Adrenal gland (tissue), 12 donors: ENCODE data around the gene MYLK4. TPM values are rescaled to one million over a fixed set of nuclear protein-coding genes. Genes with fewer than 3 reads are reported as not detected.

Source experiments
- DNase-seq, 7 donors: peaks; one replicate each; pipeline ENCODE4 v3.0.0-alpha.2; 2019 to 2020
- H3K27ac ChIP-seq, 5 donors: fragments of 200-600 bp; sonication (generic) in 4 of 5; 1 replicate in 3 of 5; 2 replicates in 2 of 5; pipeline versions ENCODE4 v1.5.1 to v1.8.0; 2016 to 2020; ENCODE audit warnings: mild to moderate bottlenecking in 1 of 5
- H3K27me3 ChIP-seq: fragments of 200-600 bp; 2 replicates; pipeline ENCODE4 v1.8.0; 2021
- H3K36me3 ChIP-seq, 2 donors: fragments of 200-600 bp; replicated peaks in 1 of 2; 1 replicate in 1 of 2; 2 replicates in 1 of 2; pipeline versions ENCODE4 v1.5.1 to v1.8.0; 2018 to 2022
- H3K4me1 ChIP-seq, 2 donors: fragments of 200-600 bp; replicated peaks in 1 of 2; 1 replicate in 1 of 2; 2 replicates in 1 of 2; pipeline versions ENCODE4 v1.5.1 to v1.8.0; 2018 to 2021
- H3K4me3 ChIP-seq, 4 donors: fragments of 200-600 bp; sonication (generic) in 3 of 4; one replicate each; pipeline ENCODE4 v1.5.1; 2016 to 2018
- H3K9me3 ChIP-seq, 3 donors: fragments of 200-600 bp; sonication (generic) in 1 of 3; replicated peaks in 1 of 3; 1 replicate in 2 of 3; 2 replicates in 1 of 3; pipeline versions ENCODE4 v1.5.1 to v1.8.0; 2016 to 2021
- CTCF ChIP-seq, 6 experiments: fragments of 450-650 bp in 4 of 6; fragments of 200-600 bp in 2 of 6; sonication (generic) in 1 of 6; IDR thresholded peaks; 1 replicate in 5 of 6; 2 replicates in 1 of 6; pipeline versions ENCODE4 v1.5.1 to v1.8.0; 2016 to 2021; ENCODE audit warnings: antibody characterized with exemption in 6 of 6, mild to moderate bottlenecking in 2 of 6, moderate library complexity in 1 of 6
- POLR2A ChIP-seq, 2 donors: fragments of 450-650 bp; IDR thresholded peaks; one replicate each; pipeline ENCODE4 v1.6.1; 2017; ENCODE audit warnings: antibody characterized with exemption in 2 of 2, mild to moderate bottlenecking in 2 of 2, moderate library complexity in 1 of 2
- WGBS, 4 donors: extraction: QIAGEN DNeasy Blood & Tissue Kit in 2 of 4; methylation state at CpG; one replicate each; pipeline versions ENCODE4 v1.1.5 to v1.1.7; 2013 to 2017; 5-methylcytosine and 5-hydroxymethylcytosine counted together
- intact Hi-C, 2 donors: fragments of 100-400 bp; cut with DNase I; formaldehyde crosslinking; loops; one replicate each; pipeline versions ENCODE4 v1.14.1 to v1.15.0; 2022 to 2023
- polyA plus RNA-seq, 3 donors: library from polyadenylated mRNA; stranded (reverse); fragments of 200-250 nt in 2 of 3; fragments of 350-450 nt in 1 of 3; fragmentation: Illumina TruSeq in 1 of 3; extraction: RNeasy Lipid Tissue Mini Kit (QIAGEN cat#74804) in 1 of 3; gene quantifications; one replicate each; pipeline ENCODE4 v1.2.3, GENCODE V29; 2013 to 2014
- total RNA-seq, 9 donors: library from RNA; depleted of rRNA in 4 of 9; stranded (reverse); fragments of >200 nt in 4 of 9; fragments of 120-200 nt in 1 of 9; fragmentation: NEBNext Ultra II Directional in 1 of 9; extraction: Animal tissue kit (Norgen Biotek cat#: 25700) in 1 of 9; gene quantifications; one replicate each; pipeline versions ENCODE4 v1.1.0 to v1.2.4, GENCODE V29; 2013 to 2023
- donor health status: healthy with polysubstance abuse.
- donor health status: Bipolar disorder and iron deficiency.
- donor health status: DM: yes; HTN: yes; CAD: no.
- donor health status: DM: no; HTN: no; CAD: no.
- donor health status: DM: no; HTN: no; CAD: no.
- donor health status: DM: yes; HTN: yes; CAD: no.

MYLK4 gene
- total and polyA plus RNA-seq, 12 donors = 0.35 to 0.90 (median 0.68) TPM

DNA sequence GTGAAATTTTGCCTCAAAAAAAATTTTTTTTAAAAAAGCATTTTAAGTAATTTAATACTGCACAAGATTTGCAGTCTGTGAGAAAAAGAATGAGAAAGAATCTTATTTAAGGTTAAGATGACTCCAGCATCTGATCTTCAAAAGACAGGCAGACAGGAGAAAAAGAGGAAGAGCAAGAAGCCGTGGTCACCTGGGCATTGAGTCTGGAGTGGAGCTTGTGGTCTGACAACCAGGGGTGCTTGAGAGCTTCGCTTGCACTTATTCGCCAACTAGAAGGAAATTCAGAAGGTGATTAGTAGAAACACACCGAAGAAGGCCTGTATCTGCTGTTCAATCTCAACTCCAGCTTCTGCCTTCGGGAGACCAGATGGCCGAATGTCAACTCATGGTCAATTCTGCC, 75.9 kb downstream of the MYLK4 start:
- intact Hi-C loops = no loop called here
- H3K4me3 ChIP-seq = no peak overlapping the region
- no peak for DNase-seq
- TF ChIP-seq POLR2A (IDR thresholded peaks at IDR 0.05) (no peak), CTCF (IDR thresholded peaks at IDR 0.05) (no peak)
- H3K36me3 ChIP-seq = no peaks in the 10 kb centered on the region
- H3K4me1 ChIP-seq = no peaks in the 10 kb centered on the region
- H3K27ac ChIP-seq = no peak overlapping the region
- WGBS, 4 donors = 82 to 93% (median 92%) methylated on average over 6 of the region's 6 CpGs
- H3K9me3 ChIP-seq = no peaks in the 10 kb centered on the region
- no peaks in the 10 kb centered on the region for H3K27me3 ChIP-seq

GRCh38 chr6:2669067-2669700, 81.5 kb downstream of the MYLK4 start:
- no peaks in the 10 kb centered on the region for H3K27me3 ChIP-seq
- no peaks in the 10 kb centered on the region for H3K36me3 ChIP-seq
- no peak overlapping the region for H3K27ac ChIP-seq
- H3K4me1 ChIP-seq = no peaks in the 10 kb centered on the region
- TF ChIP-seq CTCF (IDR thresholded peaks at IDR 0.05) (no peak), POLR2A (IDR thresholded peaks at IDR 0.05) (no peak)
- DNase-seq = no peak
- WGBS, 4 donors = 84 to 93% (median 92%) methylated on average over 10 to 12 of the region's 12 CpGs
- no peaks in the 10 kb centered on the region for H3K9me3 ChIP-seq
- intact Hi-C loops = no loop called here
- no peak overlapping the region for H3K4me3 ChIP-seq

DNA sequence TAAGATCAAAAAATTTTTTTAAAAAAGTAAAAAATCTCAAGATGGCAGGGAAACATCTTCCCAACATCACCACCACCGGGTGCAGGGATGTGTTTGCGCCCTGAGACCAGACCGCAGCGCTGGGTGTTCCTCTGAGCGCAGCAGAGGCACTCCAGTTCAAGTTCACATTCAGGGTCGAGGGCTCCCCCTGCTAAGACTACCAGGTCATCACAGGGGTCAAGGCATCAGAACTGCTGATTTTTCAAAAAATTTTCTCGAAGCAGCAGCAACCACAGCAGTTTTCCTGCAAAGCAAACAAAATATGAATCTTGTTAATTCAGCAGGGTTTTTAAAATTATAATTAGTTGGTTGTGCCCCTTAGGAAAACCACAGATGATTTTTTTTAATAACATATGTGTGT, 83.1 kb downstream of the MYLK4 start:
- no peaks in the 10 kb centered on the region for H3K27me3 ChIP-seq
- 66 to 85% (median 81%) methylated on average over 7 of the region's 7 CpGs for WGBS, 4 donors
- DNase-seq = no peak
- no peaks in the 10 kb centered on the region for H3K36me3 ChIP-seq
- H3K27ac ChIP-seq = no peak overlapping the region
- no peak for TF ChIP-seq CTCF (IDR thresholded peaks at IDR 0.05)
- TF ChIP-seq POLR2A (IDR thresholded peaks at IDR 0.05) = no peak
- intact Hi-C loops = no loop called here
- no peaks in the 10 kb centered on the region for H3K4me1 ChIP-seq
- H3K4me3 ChIP-seq = no peak overlapping the region
- no peaks in the 10 kb centered on the region for H3K9me3 ChIP-seq

DNA sequence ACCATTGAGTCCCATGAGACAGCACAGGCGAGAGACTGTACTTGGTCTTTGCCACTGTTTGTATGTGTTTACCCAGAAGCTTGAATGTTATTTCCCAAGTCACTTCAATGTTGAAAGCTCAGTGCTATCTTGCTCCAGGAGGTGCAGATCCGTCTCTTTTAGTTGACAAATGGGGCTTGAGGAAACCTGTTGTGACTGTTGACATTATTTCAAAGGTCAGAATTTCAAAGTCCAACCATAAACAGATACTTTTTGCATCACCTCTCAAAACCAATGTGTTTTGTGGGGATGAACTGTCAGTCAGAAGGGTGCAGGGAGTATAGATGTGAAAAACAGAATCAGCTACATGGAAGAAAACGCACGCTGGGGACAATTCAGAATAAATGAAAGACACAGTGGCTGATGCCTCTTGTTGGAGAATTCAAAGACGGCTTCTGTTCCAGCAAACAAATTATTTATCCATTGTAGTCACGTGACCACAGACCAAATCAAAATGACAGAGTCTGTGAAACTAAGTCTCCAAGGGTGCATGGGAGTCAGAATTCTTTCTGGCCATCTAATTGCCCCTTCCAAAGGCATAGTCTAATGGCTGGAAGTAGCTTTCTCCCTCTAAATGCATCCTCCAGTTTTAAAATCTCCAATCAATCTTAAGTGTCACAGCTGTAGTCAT, 83.7 kb downstream of the MYLK4 start:
- no peak for DNase-seq
- Histone ChIP-seq H3K27me3 (no peaks in the 10 kb centered on the region), H3K27ac (no peak overlapping the region), H3K36me3 (no peaks in the 10 kb centered on the region), H3K4me3 (no peak overlapping the region), H3K9me3 (no peaks in the 10 kb centered on the region), H3K4me1 (no peaks in the 10 kb centered on the region)
- intact Hi-C loops = no loop called here
- WGBS, 4 donors = 84 to 92% (median 91%) methylated on average over 6 of the region's 6 CpGs
- TF ChIP-seq POLR2A (IDR thresholded peaks at IDR 0.05) (no peak), CTCF (IDR thresholded peaks at IDR 0.05) (no peak)
